Smooth muscle cell (in vitro differentiated cells): ENCODE data around the gene IL17RC. TPM values are rescaled to one million over a fixed set of nuclear protein-coding genes. Genes with fewer than 3 reads are reported as not detected.

Source experiments
- DNase-seq: peaks from one replicate; lab custom pipeline; 2025; ENCODE audit not compliant: unreplicated experiment; lab: John Stamatoyannopoulos, UW
- H2AFZ ChIP-seq: fragments of 200-600 bp; sonication (generic); 2 replicates; pipeline ENCODE4 v1.6.0; 2016; ENCODE audit warnings: antibody characterized with exemption, low read depth, mild to moderate bottlenecking
- H3F3A ChIP-seq: fragments of 200-600 bp; sonication (generic); 2 replicates; pipeline ENCODE4 v1.6.0; 2017; ENCODE audit warnings: antibody characterized with exemption, low read depth
- H3K27ac ChIP-seq: fragments of 200-600 bp; sonication (generic); 2 replicates; pipeline ENCODE4 v1.5.1; 2016; ENCODE audit warnings: low read depth, mild to moderate bottlenecking
- H3K27me3 ChIP-seq: fragments of 200-600 bp; sonication (generic); 2 replicates; pipeline ENCODE4 v1.6.1; 2016; ENCODE audit warnings: low read depth, mild to moderate bottlenecking
- H3K36me3 ChIP-seq: fragments of 200-600 bp; sonication (generic); 2 replicates; pipeline ENCODE4 v1.5.1; 2016; ENCODE audit warnings: low read depth
- H3K4me1 ChIP-seq: fragments of 200-600 bp; sonication (generic); 2 replicates; pipeline ENCODE4 v1.5.1; 2016; ENCODE audit warnings: low read depth
- H3K4me2 ChIP-seq: fragments of 200-600 bp; sonication (generic); 2 replicates; pipeline ENCODE4 v1.6.0; 2016; ENCODE audit warnings: mild to moderate bottlenecking
- H3K4me3 ChIP-seq: fragments of 200-600 bp; sonication (generic); 2 replicates; pipeline ENCODE4 v1.5.1; 2016; ENCODE audit warnings: mild to moderate bottlenecking
- H3K79me2 ChIP-seq: fragments of 200-600 bp; sonication (generic); 2 replicates; pipeline ENCODE4 v1.6.0; 2016; ENCODE audit warnings: low read depth, mild to moderate bottlenecking
- H3K9ac ChIP-seq: fragments of 200-600 bp; sonication (generic); 2 replicates; pipeline ENCODE4 v1.6.0; 2016; ENCODE audit warnings: low read depth
- H3K9me3 ChIP-seq: fragments of 200-600 bp; sonication (generic); replicated peaks from 2 replicates; pipeline ENCODE4 v1.5.1; 2016; ENCODE audit warnings: low read depth
- H4K20me1 ChIP-seq: fragments of 200-600 bp; sonication (generic); 2 replicates; pipeline ENCODE4 v1.6.0; 2016; ENCODE audit warnings: low read depth
- WGBS: methylation state at CpG from one replicate; pipeline ENCODE4 v1.1.7; 2016; ENCODE audit warnings: low lambda C conversion rate; 5-methylcytosine and 5-hydroxymethylcytosine counted together
- polyA plus RNA-seq: library from polyadenylated mRNA; unstranded; fragments of >200 nt; fragmentation: Nextera tagmentation; extraction: Ambion mirVana; gene quantifications from 2 replicates; pipeline ENCODE4 v1.2.1, GENCODE V29; 2016
- total RNA-seq: library from RNA; depleted of rRNA; stranded (reverse); fragments of >200 nt; gene quantifications from 2 replicates; pipeline ENCODE4 v1.2.3, GENCODE V29; 2014
- TF ChIP-seq, protein P1 (sequence below): fragments of 200-600 bp; sonication (generic); IDR thresholded peaks from 2 replicates; pipeline ENCODE4 v1.5.1; 2017; ENCODE audit warnings: borderline replicate concordance, mild to moderate bottlenecking, antibody characterized with exemption; ENCODE audit not compliant: insufficient read depth, poor library complexity, severe bottlenecking

IL17RC gene
- total and polyA plus RNA-seq, 2 experiments from 2014 or later: 36.7 to 37.3 TPM

DNA sequence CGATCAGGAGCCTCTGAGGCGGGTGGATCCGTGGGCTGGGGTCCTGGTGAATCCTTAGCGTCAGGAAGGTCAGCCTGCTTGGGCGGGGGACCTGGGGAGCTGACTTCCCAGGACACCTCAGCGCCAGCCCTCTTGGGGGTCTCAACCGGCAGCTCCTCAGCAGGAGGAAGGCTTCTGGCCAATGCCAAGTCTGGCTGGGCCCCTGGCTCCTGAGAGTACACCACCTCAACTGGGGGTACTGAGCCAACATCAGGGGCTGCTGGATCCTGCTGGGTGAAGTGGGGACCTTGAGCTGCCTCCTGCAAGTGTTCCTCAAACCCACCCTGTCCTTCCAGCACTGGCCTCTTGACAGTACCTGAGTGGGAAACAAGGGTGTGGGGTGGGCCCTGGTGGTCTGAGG lies 32.2 kb downstream of the IL17RC start:
- no peak overlapping the region for H3K4me3 ChIP-seq
- WGBS: 98% methylated on average over 7 of the region's 7 CpGs
- H3K4me1 ChIP-seq: peaks cover 6% of the 10 kb centered on the region
- no peaks in the 10 kb centered on the region for H3K9me3 ChIP-seq
- no peak overlapping the region for H3K4me2 ChIP-seq
- no peaks in the 10 kb centered on the region for H4K20me1 ChIP-seq
- no peak overlapping the region for H3K9ac ChIP-seq
- H3K27ac ChIP-seq: no peak overlapping the region
- peaks cover 12% of the 10 kb centered on the region for H3F3A ChIP-seq
- no peak for DNase-seq
- TF ChIP-seq, protein P1, sequence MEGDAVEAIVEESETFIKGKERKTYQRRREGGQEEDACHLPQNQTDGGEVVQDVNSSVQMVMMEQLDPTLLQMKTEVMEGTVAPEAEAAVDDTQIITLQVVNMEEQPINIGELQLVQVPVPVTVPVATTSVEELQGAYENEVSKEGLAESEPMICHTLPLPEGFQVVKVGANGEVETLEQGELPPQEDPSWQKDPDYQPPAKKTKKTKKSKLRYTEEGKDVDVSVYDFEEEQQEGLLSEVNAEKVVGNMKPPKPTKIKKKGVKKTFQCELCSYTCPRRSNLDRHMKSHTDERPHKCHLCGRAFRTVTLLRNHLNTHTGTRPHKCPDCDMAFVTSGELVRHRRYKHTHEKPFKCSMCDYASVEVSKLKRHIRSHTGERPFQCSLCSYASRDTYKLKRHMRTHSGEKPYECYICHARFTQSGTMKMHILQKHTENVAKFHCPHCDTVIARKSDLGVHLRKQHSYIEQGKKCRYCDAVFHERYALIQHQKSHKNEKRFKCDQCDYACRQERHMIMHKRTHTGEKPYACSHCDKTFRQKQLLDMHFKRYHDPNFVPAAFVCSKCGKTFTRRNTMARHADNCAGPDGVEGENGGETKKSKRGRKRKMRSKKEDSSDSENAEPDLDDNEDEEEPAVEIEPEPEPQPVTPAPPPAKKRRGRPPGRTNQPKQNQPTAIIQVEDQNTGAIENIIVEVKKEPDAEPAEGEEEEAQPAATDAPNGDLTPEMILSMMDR: no peak
- no peak overlapping the region for H2AFZ ChIP-seq
- H3K36me3 ChIP-seq: no peaks in the 10 kb centered on the region
- no peaks in the 10 kb centered on the region for H3K79me2 ChIP-seq
- H3K27me3 ChIP-seq: no peaks in the 10 kb centered on the region

DNA sequence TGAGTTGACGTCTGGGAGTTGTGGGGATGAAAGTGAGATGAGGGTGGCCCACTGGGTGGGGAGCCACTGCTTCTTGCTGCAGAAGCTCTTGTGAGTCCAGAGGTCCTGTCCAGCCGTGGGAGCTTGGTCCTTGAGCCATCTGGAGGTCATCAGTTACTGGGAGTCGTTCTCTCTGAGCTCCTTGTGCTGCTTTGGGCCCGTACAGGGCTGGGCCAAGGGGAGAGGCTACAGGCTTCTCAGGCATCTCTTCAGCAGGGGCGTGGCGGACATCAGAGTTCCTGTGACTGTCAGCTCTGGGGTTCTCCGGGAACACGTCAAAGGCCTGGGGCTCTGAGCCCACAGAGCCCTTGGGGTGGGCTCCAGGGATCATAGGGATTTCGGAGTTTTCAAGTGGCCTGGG lies 32.7 kb downstream of the IL17RC start:
- 88% methylated on average over 9 of the region's 9 CpGs for WGBS
- Histone ChIP-seq H4K20me1 (no peaks in the 10 kb centered on the region), H3K4me1 (peaks cover 6% of the 10 kb centered on the region), H3K9ac (no peak overlapping the region), H3K27ac (no peak overlapping the region), H3F3A (peaks cover 12% of the 10 kb centered on the region), H3K36me3 (no peaks in the 10 kb centered on the region), H3K4me2 (no peak overlapping the region), H3K4me3 (no peak overlapping the region), H3K9me3 (no peaks in the 10 kb centered on the region), H2AFZ (no peak overlapping the region), H3K79me2 (no peaks in the 10 kb centered on the region), H3K27me3 (no peaks in the 10 kb centered on the region)
- DNase-seq: no peak
- TF ChIP-seq, protein P1: no peak

DNA sequence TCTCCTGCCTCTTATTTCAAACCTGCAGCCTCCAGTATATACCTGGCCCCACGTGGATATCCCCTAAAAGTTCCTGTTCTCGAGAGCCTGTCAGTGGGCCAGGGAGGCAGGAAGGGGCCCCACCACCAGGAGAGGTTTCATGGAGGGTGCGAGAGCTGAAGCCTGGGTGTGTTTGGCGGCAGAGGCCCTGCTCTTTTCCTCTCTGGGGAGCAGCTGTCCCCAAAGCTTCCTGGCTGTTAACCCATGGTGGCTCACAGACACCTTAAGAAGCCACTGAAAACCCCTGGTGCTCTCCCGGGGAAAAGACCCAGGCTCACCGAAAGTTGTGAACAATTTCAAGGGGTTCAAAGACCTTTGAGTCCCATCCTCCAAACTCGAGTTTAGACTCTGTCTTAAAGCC lies 34.2 kb downstream of the IL17RC start:
- Histone ChIP-seq H2AFZ (no peak overlapping the region), H3K9ac (no peak overlapping the region)
- WGBS: 68% methylated on average over 7 of the region's 7 CpGs

DNA sequence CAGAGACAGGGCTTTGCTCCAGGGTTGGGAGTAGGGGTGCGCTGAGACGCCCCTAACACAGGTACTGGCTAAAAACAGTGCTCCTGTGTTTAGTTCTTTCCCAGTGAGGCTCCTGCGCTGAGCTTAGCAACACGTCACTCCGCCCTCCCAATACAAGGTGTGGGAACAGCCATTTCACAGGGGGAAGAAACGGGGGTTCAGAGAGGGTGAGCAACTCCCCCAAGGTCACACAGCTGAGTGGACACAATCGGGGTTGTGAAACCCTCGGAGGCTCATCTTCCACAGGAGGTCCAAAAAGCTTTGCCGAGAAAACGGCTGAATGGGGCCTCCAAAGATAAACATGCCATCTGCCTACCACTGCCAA lies 34.7 kb downstream of the IL17RC start:
- no peaks in the 10 kb centered on the region for H3F3A ChIP-seq
- peaks cover 6% of the 10 kb centered on the region for H3K4me1 ChIP-seq
- TF ChIP-seq, protein P1: no peak
- H2AFZ ChIP-seq: no peak overlapping the region
- H4K20me1 ChIP-seq: no peaks in the 10 kb centered on the region
- WGBS: 52% methylated on average over 10 of the region's 10 CpGs
- peak overlapping the region; percentile 56 for H3K4me3 ChIP-seq
- H3K36me3 ChIP-seq: no peaks in the 10 kb centered on the region
- no peak overlapping the region for H3K27ac ChIP-seq
- H3K27me3 ChIP-seq: no peaks in the 10 kb centered on the region
- peak overlapping the region; percentile 96 for H3K4me2 ChIP-seq
- no peak overlapping the region for H3K9ac ChIP-seq
- no peaks in the 10 kb centered on the region for H3K9me3 ChIP-seq
- no peaks in the 10 kb centered on the region for H3K79me2 ChIP-seq
- no peak for DNase-seq

More for the DNA sequence above, 34.2 kb downstream of the IL17RC start:
- DNase-seq: no peak
- TF ChIP-seq, protein P1: no peak
- Histone ChIP-seq H3K4me3 (no peak overlapping the region), H3K4me2 (no peak overlapping the region), H4K20me1 (no peaks in the 10 kb centered on the region), H3K27me3 (no peaks in the 10 kb centered on the region), H3K79me2 (no peaks in the 10 kb centered on the region), H3K9me3 (no peaks in the 10 kb centered on the region), H3K4me1 (peaks cover 6% of the 10 kb centered on the region), H3K36me3 (no peaks in the 10 kb centered on the region), H3K27ac (no peak overlapping the region), H3F3A (no peaks in the 10 kb centered on the region)
